A172 (cell line): ENCODE data around the gene KCNMA1. TPM values are rescaled to one million over a fixed set of nuclear protein-coding genes. Genes with fewer than 3 reads are reported as not detected.
"Not testable (repeated sequence)": the region's sequence is repeated elsewhere in the genome, so short reads cannot be mapped to it uniquely, and the experiment has no call there.

Experiments used
- DNase-seq: peaks from one replicate; pipeline ENCODE4 v3.0.0-alpha.2; 2015; ENCODE audit warnings: low spot score
- total RNA-seq: library from RNA; depleted of rRNA; stranded (reverse); fragments of >200 nt; shearing (Covaris generic); gene quantifications from 2 replicates; pipeline ENCODE4 v1.2.3, GENCODE V29; 2014

Gene KCNMA1
- total RNA-seq, 1 experiment from 2014 or later: 50.7 TPM

DNA sequence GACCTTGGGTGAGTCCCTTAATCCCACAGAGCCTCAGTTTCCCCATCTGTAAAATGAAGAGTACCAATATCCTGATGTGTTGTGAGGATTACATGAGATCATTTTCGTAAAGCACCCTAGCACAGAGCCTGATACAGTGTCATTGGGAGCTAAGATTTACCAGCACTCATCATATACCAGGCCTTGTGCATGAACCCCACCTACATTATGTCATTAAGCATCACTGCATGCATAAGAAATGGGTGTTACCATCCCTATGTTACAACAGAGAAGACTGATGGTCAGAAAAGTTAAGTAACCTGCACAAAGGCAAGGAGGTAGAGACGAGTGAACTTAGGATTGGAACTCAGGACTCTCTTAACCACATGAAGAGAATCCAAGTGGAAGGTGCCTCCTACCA is 290.6 kb downstream of the KCNMA1 start:
- DNase-seq: no peak

GRCh38 chr10:77341055-77341454 is 296.6 kb downstream of the KCNMA1 start:
- DNase-seq: no peak

DNA sequence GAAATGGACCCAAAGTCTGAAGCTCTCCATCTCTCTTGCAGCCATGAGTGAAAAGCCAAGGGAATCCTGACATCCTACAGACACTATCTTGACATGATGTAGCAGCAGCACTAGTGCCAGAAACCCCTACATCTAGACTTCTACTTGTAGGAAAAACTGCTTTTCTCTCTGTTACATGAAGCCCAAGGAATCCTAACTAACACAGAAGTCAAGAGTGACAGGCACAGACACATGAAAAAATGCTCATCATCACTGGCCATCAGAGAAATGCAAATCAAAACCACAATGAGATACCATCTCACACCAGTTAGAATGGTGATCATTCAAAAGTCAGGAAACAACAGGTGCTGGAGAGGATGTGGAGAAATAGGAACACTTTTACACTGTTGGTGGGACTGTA is 297.7 kb downstream of the KCNMA1 start:
- DNase-seq: not testable (repeated sequence)

DNA sequence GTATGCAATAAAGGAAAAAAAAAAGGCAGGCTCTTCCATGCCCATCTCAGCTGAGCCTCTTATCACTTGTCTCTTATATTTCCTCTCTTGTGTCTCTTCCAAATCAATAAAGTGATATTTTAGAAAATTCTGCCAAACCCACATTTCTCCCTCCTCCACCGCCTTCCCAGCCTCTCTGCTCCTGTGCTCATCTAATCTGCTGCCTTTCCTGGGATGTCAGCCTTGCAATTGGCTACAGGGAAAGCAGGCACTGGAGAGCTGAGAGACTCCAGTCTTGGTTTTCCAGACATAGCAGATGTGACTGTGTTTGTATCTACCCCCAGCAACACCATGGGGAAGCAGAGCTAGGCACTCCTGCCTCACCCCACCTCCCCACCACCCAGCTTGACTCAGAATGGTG is 298.4 kb downstream of the KCNMA1 start:
- DNase-seq: no peak

GRCh38 chr10:77338143-77338542 is 299.5 kb downstream of the KCNMA1 start:
- no peak for DNase-seq

GRCh38 chr10:77334501-77334900 is 303.1 kb downstream of the KCNMA1 start:
- DNase-seq: no peak

- DNase-seq: no peak
Measured at GRCh38 chr10:77333610-77334340, 303.8 kb downstream of the KCNMA1 start.

DNA sequence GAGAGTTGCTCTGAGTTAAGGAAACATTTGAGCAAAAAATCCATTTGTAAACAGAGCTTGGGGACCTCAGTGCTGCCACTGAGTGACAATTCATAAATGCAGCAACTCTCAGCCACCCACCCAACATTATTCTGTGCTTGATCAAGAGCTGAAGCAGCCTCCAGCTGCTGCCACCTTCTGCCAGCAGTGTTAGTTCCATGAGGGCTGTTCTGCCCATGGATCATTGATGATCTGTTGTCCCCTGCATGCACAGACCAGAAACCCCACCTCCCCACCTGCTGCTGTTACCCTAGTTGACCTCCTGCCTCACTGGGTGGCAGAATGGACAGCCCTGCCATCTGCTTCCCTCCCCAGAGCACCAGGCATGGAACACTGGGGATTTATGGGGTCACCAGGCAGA is 305.4 kb downstream of the KCNMA1 start:
- no peak for DNase-seq

DNA sequence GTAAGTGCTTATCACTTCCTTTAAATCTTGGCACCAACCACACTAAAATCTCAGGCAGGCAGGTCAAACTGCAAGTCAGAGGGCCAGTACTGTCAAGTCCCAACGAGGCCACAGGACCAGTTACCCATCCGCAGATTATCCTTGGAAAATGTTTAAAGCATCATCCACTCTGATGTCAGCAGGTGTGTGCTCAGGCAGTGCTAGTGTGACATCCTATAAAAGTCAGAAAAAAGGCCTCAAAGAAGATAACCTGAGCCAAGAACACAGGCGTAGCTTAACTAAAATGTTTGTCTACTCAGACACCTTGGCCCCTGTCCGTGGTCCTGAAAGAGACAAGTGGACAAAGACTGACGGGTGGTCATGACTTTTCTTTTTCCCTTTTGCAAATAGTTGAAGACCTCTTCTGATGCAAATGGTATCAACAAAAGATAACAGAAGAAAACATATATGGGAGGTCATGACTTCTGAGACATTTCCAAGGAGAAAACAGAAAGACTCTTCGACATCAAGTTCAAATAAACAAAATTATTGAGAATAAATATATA is 309.3 kb downstream of the KCNMA1 start:
- no peak for DNase-seq

DNA sequence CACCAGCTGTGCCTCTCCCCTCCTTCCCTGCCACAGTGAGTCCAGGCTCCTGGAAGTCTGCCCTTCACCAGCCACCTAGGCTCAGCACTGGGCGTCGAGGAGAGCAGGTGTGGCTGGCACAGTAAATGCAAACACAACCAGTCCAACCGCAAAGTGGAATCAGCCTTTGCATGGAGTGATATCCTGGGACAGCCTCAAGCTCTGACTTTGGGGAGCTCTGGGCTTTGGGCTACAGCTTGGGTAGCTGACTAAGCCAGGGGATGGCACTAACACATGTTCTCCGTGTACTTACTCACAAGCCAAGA is 312.4 kb downstream of the KCNMA1 start:
- DNase-seq: no peak

DNA sequence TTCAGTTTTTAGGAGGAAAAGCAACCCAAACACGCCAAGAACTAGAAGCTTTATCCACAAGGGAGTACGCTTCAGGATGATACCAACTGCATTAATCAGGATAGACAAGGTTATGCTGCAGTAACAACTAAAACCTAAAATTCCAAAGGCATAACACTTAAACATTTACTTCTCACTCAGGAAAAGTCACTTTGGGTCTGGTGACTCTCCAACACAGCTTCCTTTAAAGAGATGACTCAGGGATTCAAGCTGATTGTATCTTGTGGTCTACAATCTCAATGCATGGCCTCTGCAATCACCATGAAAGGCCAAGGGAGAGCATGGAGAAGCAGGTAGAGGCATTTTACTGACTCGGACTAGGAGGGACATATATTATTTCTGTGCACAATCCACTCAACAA is 315.8 kb downstream of the KCNMA1 start:
- peak; percentile 33 for DNase-seq

DNA sequence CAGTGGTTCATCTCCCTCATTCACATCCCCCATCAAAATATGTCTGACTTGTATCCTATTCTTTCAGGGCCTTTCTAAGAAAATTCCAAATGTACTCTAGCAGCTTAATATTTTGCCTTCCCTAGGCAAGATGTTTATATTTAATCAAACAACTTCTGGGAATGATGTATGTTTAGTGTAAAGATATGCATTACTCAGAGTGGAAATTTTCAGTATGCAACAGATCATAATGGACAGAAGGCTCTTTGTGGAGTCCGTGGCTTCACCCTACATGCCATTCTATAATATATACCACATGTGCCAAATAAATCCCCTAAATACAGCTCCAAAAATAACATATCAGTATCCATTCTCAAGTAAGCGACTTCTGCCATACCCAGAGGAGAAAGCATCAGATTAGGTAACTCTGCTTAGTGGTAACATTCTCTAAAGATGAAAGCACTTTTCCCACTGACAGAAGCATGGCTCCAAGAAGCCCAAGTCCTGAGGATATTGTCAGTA is 316.6 kb downstream of the KCNMA1 start:
- peak; percentile 42 for DNase-seq

DNA sequence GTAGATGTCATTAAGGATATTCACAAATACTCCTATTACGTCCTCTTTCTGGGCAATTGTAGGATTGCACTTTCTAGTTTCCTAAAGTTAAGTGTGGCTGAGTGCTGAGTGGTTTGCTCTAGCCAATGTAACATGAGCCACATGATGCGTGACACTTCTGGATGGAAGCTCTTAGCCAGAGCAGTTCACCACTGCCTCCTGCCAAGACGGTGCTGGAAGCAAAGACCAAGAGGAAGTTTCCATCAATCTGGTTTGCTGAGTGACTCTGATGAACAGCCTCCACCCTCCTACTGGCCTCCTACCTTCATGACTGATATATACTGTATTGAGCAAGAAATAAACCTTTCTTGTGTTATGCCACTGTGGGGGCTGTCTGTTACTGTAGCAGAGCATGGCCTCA is 318.1 kb downstream of the KCNMA1 start:
- DNase-seq: no peak

GRCh38 chr10:77318739-77319138 is 318.9 kb downstream of the KCNMA1 start:
- DNase-seq: no peak

GRCh38 chr10:77317221-77317620 is 320.4 kb downstream of the KCNMA1 start:
- no peak for DNase-seq

DNA sequence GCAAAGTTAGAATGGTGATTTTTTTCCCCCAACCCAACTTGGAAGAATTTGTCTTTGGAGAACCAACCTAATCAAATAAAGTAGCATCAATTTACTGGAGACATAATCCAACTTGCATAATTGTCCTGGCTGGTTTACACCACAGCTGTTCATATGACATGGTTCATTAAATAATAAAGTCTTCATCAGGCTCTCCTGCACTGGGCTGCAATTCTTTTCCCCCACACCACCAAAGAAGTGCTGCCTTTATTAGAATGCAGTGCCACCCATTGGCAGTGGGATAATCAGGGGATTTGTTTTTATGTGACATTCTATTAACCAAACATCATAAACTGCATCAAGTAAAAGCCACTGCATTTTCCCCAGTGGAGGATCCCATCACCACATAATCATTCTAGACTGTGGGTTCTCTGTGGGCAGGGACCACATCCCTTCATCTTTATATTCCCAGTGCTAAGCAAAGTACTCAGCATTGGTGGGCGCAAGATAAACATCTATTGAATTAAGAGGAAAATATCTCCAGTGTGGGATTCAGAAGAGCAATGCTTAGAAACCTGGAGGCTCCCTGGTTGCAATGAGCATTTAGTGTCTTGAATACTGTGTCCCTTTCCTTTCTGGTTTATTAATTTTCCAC is 322.0 kb downstream of the KCNMA1 start:
- no peak for DNase-seq

DNA sequence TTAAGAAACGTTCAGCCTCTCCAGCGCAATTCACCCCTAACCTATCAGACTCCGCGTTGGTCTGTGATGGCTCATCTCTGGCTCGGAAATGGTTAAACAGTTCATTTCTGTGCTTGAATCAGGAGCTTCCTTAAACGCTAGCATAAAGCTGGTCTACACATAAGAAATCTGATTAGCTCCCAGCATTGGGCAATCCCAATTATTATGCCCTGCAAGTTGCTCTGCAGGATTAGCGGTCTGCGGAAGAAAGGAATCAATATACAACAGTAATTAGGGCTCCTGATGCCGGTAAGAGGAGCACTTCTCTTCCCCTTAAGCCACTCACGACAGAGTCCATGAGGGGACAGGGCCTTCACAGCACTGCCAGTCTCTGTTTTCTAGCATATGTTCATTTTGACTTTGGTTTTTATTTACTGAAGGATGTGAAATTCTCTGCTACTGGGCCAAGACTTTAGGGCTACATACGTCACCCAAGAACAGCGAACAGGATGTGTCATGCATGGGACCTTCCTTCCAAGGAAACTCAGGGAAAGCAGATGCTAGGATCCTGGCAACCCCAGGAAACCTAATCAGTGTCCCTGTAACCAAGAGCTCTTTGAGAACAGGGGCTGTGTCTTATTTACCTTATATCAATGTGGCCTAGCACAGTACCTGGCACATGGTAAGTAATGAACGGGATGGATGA is 324.4 kb downstream of the KCNMA1 start:
- DNase-seq: no peak

DNA sequence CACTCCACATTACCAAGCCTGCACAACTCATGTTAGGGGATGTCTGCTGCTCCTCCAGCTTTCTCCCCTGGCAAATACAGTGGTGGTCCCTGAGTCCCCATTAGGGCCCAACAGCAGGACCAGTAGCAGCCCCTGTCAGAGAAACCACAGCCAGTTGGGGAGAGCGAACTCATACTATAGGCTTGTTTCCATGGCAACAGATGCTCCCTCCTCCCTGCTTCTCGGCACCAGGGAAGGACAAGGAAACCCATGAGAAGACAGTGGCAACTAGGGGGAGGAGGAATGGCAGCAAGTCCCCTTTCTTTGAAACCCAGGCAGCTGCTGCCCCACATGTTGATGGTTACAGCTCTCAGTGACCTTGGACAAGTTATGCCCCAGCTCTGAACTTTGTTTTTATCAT is 326.4 kb downstream of the KCNMA1 start:
- no peak for DNase-seq

GRCh38 chr10:77310288-77310840 is 327.2 kb downstream of the KCNMA1 start:
- DNase-seq: no peak

- no peak for DNase-seq
Measured at GRCh38 chr10:77309509-77309908, 328.1 kb downstream of the KCNMA1 start.

- no peak for DNase-seq
Measured at GRCh38 chr10:77309092-77309491, 328.5 kb downstream of the KCNMA1 start.

GRCh38 chr10:77308084-77308732 is 329.4 kb downstream of the KCNMA1 start:
- no peak for DNase-seq
